Keratinocyte (primary cell): ENCODE data around the gene LANCL3.
"Not testable (repeated sequence)": the region's sequence is repeated elsewhere in the genome, so short reads cannot be mapped to it uniquely, and the experiment has no call there.

Experiments used
- EZH2 ChIP-seq: IDR thresholded peaks from one replicate; pipeline ENCODE4 v1.6.1; 2012; ENCODE audit warnings: inconsistent platforms, mild to moderate bottlenecking, low read length, moderate library complexity
- TF ChIP-seq, protein P1 (sequence below), 3 experiments: IDR thresholded peaks in 1 of 3; conservative IDR thresholded peaks in 1 of 3; optimal IDR thresholded peaks in 1 of 3; 2 replicates in 2 of 3; 3 replicates in 1 of 3; pipeline versions ENCODE3 to v1.5.1; 2011; ENCODE audit warnings: low read length in 3 of 3, mild to moderate bottlenecking in 3 of 3, moderate library complexity in 2 of 3, control low read depth in 1 of 3, inconsistent platforms in 1 of 3; ENCODE audit not compliant: insufficient read depth in 2 of 3; ENCODE audit errors: extremely low read depth in 1 of 3

GRCh38 chrX:37650879-37651278 is 79.4 kb downstream of the LANCL3 start:
- TF ChIP-seq, protein P1, sequence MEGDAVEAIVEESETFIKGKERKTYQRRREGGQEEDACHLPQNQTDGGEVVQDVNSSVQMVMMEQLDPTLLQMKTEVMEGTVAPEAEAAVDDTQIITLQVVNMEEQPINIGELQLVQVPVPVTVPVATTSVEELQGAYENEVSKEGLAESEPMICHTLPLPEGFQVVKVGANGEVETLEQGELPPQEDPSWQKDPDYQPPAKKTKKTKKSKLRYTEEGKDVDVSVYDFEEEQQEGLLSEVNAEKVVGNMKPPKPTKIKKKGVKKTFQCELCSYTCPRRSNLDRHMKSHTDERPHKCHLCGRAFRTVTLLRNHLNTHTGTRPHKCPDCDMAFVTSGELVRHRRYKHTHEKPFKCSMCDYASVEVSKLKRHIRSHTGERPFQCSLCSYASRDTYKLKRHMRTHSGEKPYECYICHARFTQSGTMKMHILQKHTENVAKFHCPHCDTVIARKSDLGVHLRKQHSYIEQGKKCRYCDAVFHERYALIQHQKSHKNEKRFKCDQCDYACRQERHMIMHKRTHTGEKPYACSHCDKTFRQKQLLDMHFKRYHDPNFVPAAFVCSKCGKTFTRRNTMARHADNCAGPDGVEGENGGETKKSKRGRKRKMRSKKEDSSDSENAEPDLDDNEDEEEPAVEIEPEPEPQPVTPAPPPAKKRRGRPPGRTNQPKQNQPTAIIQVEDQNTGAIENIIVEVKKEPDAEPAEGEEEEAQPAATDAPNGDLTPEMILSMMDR (optimal IDR thresholded peaks at IDR 0.05 in 1 of 3, IDR thresholded peaks at IDR 0.05 in 1 of 3, conservative IDR thresholded peaks at IDR 0.05 in 1 of 3; ENCODE audit: extremely low read depth in 1 of 3, insufficient read depth in 2 of 3, low read length in 3 of 3): not testable (repeated sequence)
- TF ChIP-seq EZH2: not testable (repeated sequence)
